Panc1 (cell line): ENCODE results near the gene CGN. TPM values are rescaled to one million over a fixed set of nuclear protein-coding genes. Genes with fewer than 3 reads are reported as not detected.

Source experiments
- ATAC-seq: fragments of 200-7000 bp; cut with Tn5 transposase; 2 replicates; pipeline ENCODE4 v1.9.1; 2020; ENCODE audit warnings: mild to moderate bottlenecking, moderate library complexity
- BruUV-seq: library from RNA; stranded (reverse); fragments of 400-500 nt; replicated peaks from 2 replicates; lab custom pipeline; 2021; lab: Mats Ljungman, UMichigan
- CTCF ChIA-PET: fragments of 300-600 bp; sonication (Branson Sonifier 250); formaldehyde crosslinking; loops from one replicate; lab custom pipeline; 2022; ENCODE audit warnings: antibody characterized with exemption; lab: Charles Lee
- POLR2A ChIA-PET: fragments of 300-600 bp; sonication (Branson Sonifier 250); formaldehyde crosslinking; loops from one replicate; lab custom pipeline; 2022; ENCODE audit warnings: antibody characterized with exemption; lab: Charles Lee
- DNase-seq: peaks from one replicate; pipeline ENCODE4 v3.0.0-alpha.2; 2010; ENCODE audit warnings: low read depth, low spot score
- H3K27ac ChIP-seq: 2 replicates; pipeline ENCODE4 v1.5.1; 2011; ENCODE audit warnings: mild to moderate bottlenecking, low read length, inconsistent platforms
- H3K27me3 ChIP-seq: fragments of 200-500 bp; sonication (Bioruptor generic); 2 replicates; pipeline ENCODE4 v1.6.0; 2014; ENCODE audit warnings: low read length, inconsistent platforms; ENCODE audit not compliant: control insufficient read depth, insufficient read depth
- H3K36me3 ChIP-seq: fragments of 200-500 bp; sonication (Bioruptor generic); 2 replicates; pipeline ENCODE4 v1.5.1; 2014; ENCODE audit warnings: inconsistent platforms, mild to moderate bottlenecking, low read length, moderate library complexity; ENCODE audit not compliant: control insufficient read depth, insufficient read depth
- H3K4me1 ChIP-seq: 2 replicates; pipeline ENCODE4 v1.5.1; 2011; ENCODE audit warnings: inconsistent platforms, mild to moderate bottlenecking, low read length, moderate library complexity; ENCODE audit not compliant: control insufficient read depth, insufficient read depth
- H3K4me3 ChIP-seq, 2 experiments: 2 replicates each; pipeline ENCODE4 v1.5.1; 2011 to 2012; ENCODE audit warnings: low read depth in 2 of 2, low read length in 2 of 2, mild to moderate bottlenecking in 2 of 2, inconsistent platforms in 1 of 2, moderate library complexity in 1 of 2
- H3K9me3 ChIP-seq: fragments of 200-500 bp; sonication (Bioruptor generic); 2 replicates; pipeline ENCODE4 v1.5.1; 2014; ENCODE audit warnings: low read depth, mild to moderate bottlenecking, inconsistent platforms, low read length, moderate library complexity; ENCODE audit not compliant: control insufficient read depth, insufficient read depth
- POLR2AphosphoS5 ChIP-seq: IDR thresholded peaks from 2 replicates; pipeline ENCODE4 v1.6.1; 2012; ENCODE audit warnings: mild to moderate bottlenecking, low read depth, low read length, moderate library complexity
- SIN3A ChIP-seq: IDR thresholded peaks from 2 replicates; pipeline ENCODE4 v1.6.1; 2012; ENCODE audit warnings: low read depth, mild to moderate bottlenecking, low read length, moderate library complexity, borderline replicate concordance; ENCODE audit not compliant: insufficient read depth
- TCF7L2 ChIP-seq: IDR thresholded peaks from 2 replicates; pipeline ENCODE4 v1.6.1; 2011; ENCODE audit warnings: mild to moderate bottlenecking, low read depth, low read length, inconsistent platforms
- in situ Hi-C: cut with HindIII; loops from 2 replicates; pipeline ENCODE4 v1.10.0; 2016; ENCODE audit warnings: low sequenced_read_pairs, low pct_unique_long_range_greater_than_20kb
- intact Hi-C: fragments of 100-400 bp; cut with micrococcal nuclease; formaldehyde crosslinking; loops from one replicate; pipeline ENCODE4 v1.10.0; 2022; ENCODE audit not compliant: unreplicated experiment
- total RNA-seq: library from RNA; stranded (reverse); gene quantifications from one replicate; pipeline ENCODE4 v1.2.1, GENCODE V29; 2021; ENCODE audit not compliant: unreplicated experiment
- TF ChIP-seq, protein P1 (sequence below): fragments of 450-650 bp; IDR thresholded peaks from 2 replicates; pipeline ENCODE4 v1.5.1; 2017; ENCODE audit warnings: mild to moderate bottlenecking
- TF ChIP-seq, protein P2 (sequence below), 2 experiments: IDR thresholded peaks; 2 replicates each; pipeline ENCODE4 v1.6.1; 2011 to 2012; ENCODE audit warnings: low read depth in 2 of 2, control low read depth in 1 of 2, low read length in 1 of 2, mild to moderate bottlenecking in 1 of 2, moderate library complexity in 1 of 2; ENCODE audit not compliant: insufficient read depth in 1 of 2

Gene CGN
- total RNA-seq, 1 experiment from 2014 or later: 10.2 TPM

- Histone ChIP-seq H3K4me3 (no peak overlapping the region), H3K9me3 (no peaks in the 10 kb centered on the region), H3K4me1 (no peaks in the 10 kb centered on the region), H3K27ac (no peak overlapping the region), H3K27me3 (no peaks in the 10 kb centered on the region), H3K36me3 (peaks cover 10% of the 10 kb centered on the region)
- TF ChIP-seq TCF7L2: no peak
- no peak for TF ChIP-seq POLR2AphosphoS5
- TF ChIP-seq SIN3A: no peak
- TF ChIP-seq, protein P1, sequence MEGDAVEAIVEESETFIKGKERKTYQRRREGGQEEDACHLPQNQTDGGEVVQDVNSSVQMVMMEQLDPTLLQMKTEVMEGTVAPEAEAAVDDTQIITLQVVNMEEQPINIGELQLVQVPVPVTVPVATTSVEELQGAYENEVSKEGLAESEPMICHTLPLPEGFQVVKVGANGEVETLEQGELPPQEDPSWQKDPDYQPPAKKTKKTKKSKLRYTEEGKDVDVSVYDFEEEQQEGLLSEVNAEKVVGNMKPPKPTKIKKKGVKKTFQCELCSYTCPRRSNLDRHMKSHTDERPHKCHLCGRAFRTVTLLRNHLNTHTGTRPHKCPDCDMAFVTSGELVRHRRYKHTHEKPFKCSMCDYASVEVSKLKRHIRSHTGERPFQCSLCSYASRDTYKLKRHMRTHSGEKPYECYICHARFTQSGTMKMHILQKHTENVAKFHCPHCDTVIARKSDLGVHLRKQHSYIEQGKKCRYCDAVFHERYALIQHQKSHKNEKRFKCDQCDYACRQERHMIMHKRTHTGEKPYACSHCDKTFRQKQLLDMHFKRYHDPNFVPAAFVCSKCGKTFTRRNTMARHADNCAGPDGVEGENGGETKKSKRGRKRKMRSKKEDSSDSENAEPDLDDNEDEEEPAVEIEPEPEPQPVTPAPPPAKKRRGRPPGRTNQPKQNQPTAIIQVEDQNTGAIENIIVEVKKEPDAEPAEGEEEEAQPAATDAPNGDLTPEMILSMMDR: no peak
- TF ChIP-seq, protein P2, sequence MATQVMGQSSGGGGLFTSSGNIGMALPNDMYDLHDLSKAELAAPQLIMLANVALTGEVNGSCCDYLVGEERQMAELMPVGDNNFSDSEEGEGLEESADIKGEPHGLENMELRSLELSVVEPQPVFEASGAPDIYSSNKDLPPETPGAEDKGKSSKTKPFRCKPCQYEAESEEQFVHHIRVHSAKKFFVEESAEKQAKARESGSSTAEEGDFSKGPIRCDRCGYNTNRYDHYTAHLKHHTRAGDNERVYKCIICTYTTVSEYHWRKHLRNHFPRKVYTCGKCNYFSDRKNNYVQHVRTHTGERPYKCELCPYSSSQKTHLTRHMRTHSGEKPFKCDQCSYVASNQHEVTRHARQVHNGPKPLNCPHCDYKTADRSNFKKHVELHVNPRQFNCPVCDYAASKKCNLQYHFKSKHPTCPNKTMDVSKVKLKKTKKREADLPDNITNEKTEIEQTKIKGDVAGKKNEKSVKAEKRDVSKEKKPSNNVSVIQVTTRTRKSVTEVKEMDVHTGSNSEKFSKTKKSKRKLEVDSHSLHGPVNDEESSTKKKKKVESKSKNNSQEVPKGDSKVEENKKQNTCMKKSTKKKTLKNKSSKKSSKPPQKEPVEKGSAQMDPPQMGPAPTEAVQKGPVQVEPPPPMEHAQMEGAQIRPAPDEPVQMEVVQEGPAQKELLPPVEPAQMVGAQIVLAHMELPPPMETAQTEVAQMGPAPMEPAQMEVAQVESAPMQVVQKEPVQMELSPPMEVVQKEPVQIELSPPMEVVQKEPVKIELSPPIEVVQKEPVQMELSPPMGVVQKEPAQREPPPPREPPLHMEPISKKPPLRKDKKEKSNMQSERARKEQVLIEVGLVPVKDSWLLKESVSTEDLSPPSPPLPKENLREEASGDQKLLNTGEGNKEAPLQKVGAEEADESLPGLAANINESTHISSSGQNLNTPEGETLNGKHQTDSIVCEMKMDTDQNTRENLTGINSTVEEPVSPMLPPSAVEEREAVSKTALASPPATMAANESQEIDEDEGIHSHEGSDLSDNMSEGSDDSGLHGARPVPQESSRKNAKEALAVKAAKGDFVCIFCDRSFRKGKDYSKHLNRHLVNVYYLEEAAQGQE (IDR thresholded peaks at IDR 0.05; ENCODE audit: insufficient read depth in 1 of 2, low read depth in 2 of 2, low read length in 1 of 2): no peak
- CTCF ChIA-PET: no interaction called here
- TSS peak; percentile 38 for BruUV-seq
- intact Hi-C loops (no loop called here), in situ Hi-C loops (no loop called here)
- no peak for ATAC-seq
- POLR2A ChIA-PET: no interaction called here
- no peak for DNase-seq
Measured at GRCh38 chr1:151568626-151569088, 57.5 kb downstream of the CGN start.

DNA sequence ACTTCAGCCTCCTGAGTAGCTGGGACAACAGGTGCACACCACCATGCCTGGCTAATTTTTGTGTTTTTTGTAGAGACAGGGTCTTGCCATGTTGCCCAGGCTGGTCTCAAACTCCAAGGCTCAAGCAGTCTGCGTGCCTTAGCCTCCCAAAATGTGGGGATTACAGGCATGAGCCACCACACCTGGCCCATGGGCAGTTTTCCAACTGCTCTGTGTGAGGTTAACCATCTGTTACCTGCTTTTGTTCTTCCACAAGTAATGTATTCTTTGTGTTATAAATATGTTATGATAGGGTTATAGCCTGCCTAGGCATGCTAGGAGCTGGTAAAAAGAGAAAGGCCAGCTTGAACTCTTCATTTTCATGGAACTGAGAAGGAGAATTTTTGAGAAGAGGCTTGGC is 59.6 kb downstream of the CGN start:
- no peak for TF ChIP-seq POLR2AphosphoS5
- TF ChIP-seq, protein P2 (IDR thresholded peaks at IDR 0.05; ENCODE audit: insufficient read depth in 1 of 2, low read depth in 2 of 2, low read length in 1 of 2): no peak
- no peak for TF ChIP-seq TCF7L2
- no peak for TF ChIP-seq SIN3A
- TF ChIP-seq, protein P1: no peak
- Histone ChIP-seq H3K27me3 (no peaks in the 10 kb centered on the region), H3K4me1 (no peaks in the 10 kb centered on the region), H3K27ac (no peak overlapping the region), H3K9me3 (no peaks in the 10 kb centered on the region), H3K36me3 (peaks cover 13% of the 10 kb centered on the region), H3K4me3 (no peak overlapping the region)
- POLR2A ChIA-PET: no interaction called here
- CTCF ChIA-PET: no interaction called here
- DNase-seq (no peak), ATAC-seq (no peak)
- intact Hi-C loops: no loop called here
- in situ Hi-C loops: no loop called here
- no TSS peak for BruUV-seq
